ES-I3 (cell line): ENCODE results near the gene AUTS2.

ENCODE experiments used
- H3K36me3 ChIP-seq: 2 replicates; pipeline ENCODE4 v1.6.1; 2013; ENCODE audit warnings: mild to moderate bottlenecking, low read length, control low read depth, moderate library complexity; ENCODE audit not compliant: insufficient read depth
- H3K4me1 ChIP-seq: 2 replicates; pipeline ENCODE4 v1.6.1; 2013; ENCODE audit warnings: mild to moderate bottlenecking, control low read depth, low read length; ENCODE audit not compliant: insufficient read depth
- H3K9ac ChIP-seq: 2 replicates; pipeline ENCODE4 v1.6.1; 2013; ENCODE audit warnings: low read depth, mild to moderate bottlenecking, low read length, moderate library complexity
- H3K9me3 ChIP-seq: 2 replicates; pipeline ENCODE4 v1.6.1; 2013; ENCODE audit warnings: mild to moderate bottlenecking, low read length, moderate library complexity; ENCODE audit not compliant: control insufficient read depth, insufficient read depth

Gene AUTS2

DNA sequence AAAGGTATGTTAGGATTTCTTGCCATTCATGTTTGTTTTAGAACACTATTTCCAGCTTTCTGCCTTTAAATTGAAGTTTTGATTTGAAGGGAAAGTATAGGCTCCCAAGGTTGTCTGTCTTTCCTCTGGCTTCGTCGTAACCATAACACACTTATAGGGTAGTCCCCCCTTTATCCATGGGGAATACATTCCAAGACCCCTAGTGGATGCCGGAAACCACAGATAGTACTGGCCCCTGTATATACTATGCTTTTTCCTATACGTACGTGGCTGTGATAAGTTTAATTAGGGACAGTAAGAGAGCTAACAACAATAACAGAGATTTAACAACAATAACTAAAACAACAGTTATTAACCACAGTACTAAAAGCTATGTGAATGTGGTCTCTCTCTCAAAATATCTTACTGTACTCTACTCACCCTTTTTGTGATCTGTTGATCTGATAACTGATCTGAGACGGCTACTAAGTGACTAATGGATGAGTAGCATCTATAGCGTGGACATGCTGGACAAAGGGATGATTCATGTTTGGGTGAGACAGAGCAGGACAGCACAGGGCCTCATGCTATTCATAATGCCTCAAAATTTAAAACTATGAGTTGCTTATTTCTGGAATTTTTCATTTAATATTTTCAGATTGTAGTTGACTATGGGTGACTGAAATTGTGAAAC lies 273.1 kb downstream of the AUTS2 start:
- Histone ChIP-seq H3K4me1 (no peaks in the 10 kb centered on the region), H3K9me3 (no peaks in the 10 kb centered on the region), H3K9ac (no peak overlapping the region), H3K36me3 (no peaks in the 10 kb centered on the region)

DNA sequence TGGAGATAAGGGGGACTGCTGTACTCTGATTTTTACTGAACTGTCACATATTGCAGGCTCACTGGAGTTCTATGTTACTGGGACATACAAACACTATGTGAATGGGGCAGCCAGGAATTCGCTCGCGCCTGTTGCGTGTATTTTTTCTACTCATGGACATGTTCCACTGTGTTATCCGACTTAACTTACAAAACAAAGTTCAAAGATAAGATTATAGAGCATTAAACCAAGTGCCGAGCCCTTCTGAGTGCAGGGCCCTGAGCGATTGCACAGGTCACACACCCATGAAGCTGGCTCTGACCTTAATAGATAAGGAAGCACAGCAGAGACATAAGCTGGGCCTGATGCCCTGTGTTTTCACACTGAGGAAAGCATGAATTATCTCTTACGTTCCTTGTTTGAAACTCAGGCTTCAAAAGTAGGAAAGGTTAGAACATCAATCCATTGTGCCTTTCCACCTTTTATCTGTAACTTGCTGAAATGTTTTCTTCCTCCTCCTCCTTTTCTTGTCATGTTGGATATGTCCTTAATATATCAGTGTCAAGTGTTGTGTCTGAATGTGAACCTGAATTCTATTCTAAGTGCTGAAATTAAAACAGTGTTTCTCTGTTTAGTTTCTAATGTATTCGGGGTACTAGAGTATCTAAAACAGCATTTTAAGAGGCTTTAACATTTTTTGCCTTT lies 273.8 kb downstream of the AUTS2 start:
- H3K9ac ChIP-seq: no peak overlapping the region
- no peaks in the 10 kb centered on the region for H3K9me3 ChIP-seq

DNA sequence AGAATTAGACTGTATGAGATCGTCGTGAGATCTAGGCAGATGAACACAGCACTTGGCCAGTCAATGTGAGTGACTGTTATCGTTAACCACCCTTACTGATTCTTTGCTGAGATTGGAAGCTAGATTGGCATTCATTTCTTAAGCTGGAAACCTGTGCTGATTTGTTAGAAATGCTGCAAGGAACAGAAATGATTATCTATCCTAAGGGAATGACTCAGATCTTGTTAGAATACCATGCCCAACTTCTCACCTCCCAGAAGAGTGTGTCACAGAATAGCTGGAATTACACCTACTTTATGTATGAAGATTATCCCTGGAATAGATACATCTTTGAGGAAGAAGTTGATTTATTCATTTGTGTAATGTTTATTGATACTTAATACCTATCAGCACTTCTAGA lies 275.2 kb downstream of the AUTS2 start:
- Histone ChIP-seq H3K9ac (no peak overlapping the region), H3K4me1 (no peaks in the 10 kb centered on the region), H3K9me3 (no peaks in the 10 kb centered on the region), H3K36me3 (no peaks in the 10 kb centered on the region)

More for the DNA sequence above, 273.8 kb downstream of the AUTS2 start:
- no peaks in the 10 kb centered on the region for H3K4me1 ChIP-seq
- no peaks in the 10 kb centered on the region for H3K36me3 ChIP-seq

DNA sequence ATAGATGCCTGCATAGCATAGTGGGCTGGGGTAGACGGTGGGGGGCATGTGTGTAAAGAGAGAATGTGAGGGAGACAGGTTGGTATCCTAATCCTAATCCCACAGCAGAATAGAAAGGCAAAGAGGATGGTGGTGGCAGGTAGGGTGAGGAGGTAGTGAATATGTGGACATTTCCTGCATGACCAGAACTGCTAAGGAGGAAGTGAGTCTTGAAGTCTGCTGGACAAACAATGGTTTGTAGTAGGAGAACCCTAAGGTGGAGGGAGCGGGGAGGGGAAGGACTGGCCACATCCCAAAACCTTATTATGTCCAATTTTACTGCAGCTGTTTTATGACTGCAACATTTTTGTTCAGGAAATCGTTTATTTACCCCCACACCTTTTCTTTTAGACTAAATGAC lies 279.7 kb downstream of the AUTS2 start:
- no peak overlapping the region for H3K9ac ChIP-seq
- H3K4me1 ChIP-seq: no peaks in the 10 kb centered on the region
- no peaks in the 10 kb centered on the region for H3K9me3 ChIP-seq
- H3K36me3 ChIP-seq: no peaks in the 10 kb centered on the region

DNA sequence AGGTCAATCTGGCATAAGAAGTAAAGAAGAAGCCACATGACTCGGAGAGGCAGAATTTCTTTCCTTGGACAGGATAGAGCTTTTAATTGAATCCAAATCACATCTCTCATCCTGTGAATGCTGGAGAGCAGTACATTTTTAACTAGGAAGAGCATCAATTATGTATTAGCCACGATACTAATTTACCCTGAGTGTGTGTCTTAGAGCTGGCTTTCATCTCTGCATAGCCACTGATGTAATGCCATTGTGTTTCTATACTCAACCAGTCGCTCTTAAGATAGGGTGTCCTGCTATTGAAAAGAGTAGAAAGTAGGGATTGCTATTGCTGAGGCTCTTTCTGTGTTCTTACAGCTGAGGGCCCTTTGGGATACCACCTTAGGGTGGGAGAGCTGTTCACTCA lies 280.3 kb downstream of the AUTS2 start:
- Histone ChIP-seq H3K36me3 (no peaks in the 10 kb centered on the region), H3K9me3 (no peaks in the 10 kb centered on the region), H3K4me1 (no peaks in the 10 kb centered on the region), H3K9ac (no peak overlapping the region)

DNA sequence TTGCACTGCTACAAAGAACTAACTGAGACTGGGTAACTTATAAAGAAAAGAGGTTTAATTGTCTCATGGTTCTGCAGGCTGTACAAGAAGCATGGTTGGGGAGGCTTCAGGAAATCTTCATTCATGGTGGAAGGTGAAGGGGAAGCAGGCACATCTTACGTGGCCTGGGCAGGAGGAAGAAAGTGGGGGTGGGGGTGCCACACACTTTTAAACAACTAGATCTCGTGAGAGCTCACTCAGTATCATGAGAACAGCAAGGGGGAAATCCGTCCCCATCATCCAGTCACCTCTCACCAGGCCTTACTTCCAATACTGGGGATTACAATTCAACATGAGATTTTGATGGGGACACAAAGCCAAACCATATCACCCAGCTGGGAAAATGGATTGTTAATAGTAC lies 281.7 kb downstream of the AUTS2 start:
- no peaks in the 10 kb centered on the region for H3K36me3 ChIP-seq
- no peak overlapping the region for H3K9ac ChIP-seq
- H3K4me1 ChIP-seq: no peaks in the 10 kb centered on the region
- H3K9me3 ChIP-seq: no peaks in the 10 kb centered on the region

DNA sequence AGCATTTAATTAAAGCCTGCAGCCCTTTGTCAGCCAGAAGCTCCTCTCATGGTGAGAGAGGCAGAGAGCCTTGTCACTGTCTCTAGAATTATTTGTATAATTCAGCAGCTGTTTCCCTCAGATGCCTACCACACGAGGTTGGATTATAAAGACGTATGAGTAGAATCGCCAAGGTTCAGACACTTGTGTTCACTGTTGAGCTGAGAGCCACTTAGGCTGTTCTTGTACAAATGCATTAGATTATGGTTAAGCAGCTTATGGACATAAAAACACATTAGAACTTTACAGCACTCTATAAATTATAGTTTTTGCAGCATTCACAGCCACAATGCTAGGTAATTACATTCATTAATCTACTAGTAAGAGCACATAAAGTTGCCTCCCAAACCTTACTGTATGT lies 282.6 kb downstream of the AUTS2 start:
- no peaks in the 10 kb centered on the region for H3K9me3 ChIP-seq
- no peak overlapping the region for H3K9ac ChIP-seq
- no peaks in the 10 kb centered on the region for H3K4me1 ChIP-seq
- H3K36me3 ChIP-seq: no peaks in the 10 kb centered on the region

DNA sequence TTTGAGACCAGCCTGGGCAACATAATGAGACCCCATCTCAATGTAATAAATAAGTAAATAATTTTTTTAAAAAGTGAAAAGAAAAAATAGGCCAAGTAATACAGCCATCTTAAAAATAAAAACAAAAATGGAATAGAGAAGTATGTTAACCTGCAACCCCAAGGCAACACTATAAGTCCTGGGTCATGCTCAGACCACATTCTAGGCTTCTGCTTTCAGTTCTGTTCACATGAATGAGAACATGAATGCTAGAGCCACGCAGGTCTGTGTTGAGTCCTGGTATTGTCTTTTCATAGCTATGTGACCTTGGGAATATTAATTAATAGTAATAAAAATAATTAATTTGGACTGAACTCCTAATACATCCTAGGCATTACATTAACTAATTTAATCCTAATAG lies 284.0 kb downstream of the AUTS2 start:
- Histone ChIP-seq H3K36me3 (no peaks in the 10 kb centered on the region), H3K9me3 (no peaks in the 10 kb centered on the region), H3K9ac (no peak overlapping the region), H3K4me1 (no peaks in the 10 kb centered on the region)

DNA sequence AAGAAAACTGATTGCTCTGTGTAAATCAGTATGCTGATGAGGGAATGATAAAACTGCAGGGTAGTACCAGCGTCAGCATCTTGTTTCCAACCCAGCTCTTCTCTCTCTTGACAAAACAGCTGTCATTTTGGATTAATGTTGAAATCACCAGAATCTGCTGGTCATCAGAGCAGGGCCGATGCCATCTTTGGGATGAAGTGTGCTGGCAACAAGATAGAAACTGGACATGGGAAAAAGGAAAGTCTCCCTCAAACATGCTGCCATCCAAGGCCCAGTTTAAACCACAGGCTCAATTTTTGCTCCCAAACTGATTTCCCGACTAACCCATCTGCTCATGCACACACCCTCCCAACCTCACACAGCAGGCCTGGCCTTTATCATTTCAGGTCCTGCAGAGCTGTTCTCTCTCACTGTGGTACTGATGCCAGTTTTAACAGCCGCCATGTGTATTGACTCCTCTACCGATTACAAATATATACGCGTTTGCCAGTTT lies 285.2 kb downstream of the AUTS2 start:
- H3K9ac ChIP-seq: no peak overlapping the region
- no peaks in the 10 kb centered on the region for H3K9me3 ChIP-seq
- H3K4me1 ChIP-seq: no peaks in the 10 kb centered on the region
- H3K36me3 ChIP-seq: no peaks in the 10 kb centered on the region

DNA sequence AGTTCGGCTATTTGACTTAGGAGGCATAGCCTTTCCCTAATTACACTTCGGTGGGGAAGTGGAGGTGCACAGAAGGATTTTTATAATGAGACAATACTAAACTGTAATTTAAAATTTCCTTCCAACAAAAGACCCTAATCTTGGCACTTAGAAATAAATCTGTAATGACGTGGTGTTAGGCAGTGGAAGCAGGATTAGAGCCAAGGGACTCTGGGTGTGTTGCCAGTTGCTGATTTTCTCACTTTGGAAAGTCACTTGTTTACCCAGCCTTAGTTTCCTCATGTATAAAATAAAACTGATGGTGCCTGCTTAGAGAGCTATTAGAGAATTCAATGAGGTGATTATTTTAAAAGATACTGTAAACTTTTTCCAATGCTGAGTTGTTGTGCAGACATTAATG lies 287.2 kb downstream of the AUTS2 start:
- no peaks in the 10 kb centered on the region for H3K9me3 ChIP-seq
- no peak overlapping the region for H3K9ac ChIP-seq
- H3K4me1 ChIP-seq: no peaks in the 10 kb centered on the region
- no peaks in the 10 kb centered on the region for H3K36me3 ChIP-seq

DNA sequence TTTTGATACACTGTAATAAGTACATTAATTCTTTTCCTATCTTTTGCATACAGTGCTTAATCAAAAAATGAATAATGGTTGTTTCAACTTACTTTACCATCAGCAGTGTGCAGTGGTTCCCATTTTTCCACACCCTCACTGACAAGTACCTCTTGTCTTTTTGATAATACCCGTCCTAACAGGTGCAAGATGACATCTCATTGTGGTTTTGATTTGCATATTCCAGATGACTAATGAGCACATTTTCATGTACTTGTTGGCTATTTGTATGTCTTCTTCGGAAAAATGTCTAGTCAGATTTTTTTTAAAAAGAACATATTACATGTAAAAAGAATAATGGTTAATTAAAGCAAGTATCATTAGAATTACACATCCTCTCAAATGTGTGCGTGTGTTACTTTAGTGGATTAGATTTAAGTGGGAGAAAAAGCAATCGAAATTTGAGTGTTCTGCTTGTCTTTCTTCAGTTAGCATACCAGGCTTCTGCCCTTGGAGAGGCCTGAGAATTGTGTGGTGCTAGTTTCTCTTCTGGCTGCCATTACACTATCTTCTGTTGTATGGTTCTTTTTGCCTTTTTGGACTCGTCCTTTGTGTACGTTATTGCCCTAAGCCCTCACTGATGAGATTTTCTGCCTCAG lies 291.2 kb downstream of the AUTS2 start:
- Histone ChIP-seq H3K4me1 (peaks cover 7% of the 10 kb centered on the region), H3K9ac (no peak overlapping the region), H3K36me3 (no peaks in the 10 kb centered on the region), H3K9me3 (no peaks in the 10 kb centered on the region)

DNA sequence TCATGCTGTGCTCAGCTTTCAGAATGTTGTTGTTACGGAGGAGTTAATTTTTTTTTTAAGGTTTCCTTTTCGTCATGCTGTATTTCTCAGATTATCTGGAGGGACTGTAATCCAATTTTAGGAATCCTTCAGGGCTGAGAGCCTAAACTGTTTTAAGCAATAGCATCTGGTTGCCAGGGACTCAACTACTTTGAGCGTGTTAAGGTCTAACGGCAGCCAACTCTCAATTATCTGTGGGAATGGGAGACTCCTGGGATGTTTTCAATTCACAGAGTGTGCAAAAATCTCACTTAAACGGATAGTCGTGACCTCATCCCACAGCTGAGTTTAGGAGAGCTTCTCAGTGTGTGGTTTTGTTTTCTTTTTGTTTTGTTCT lies 291.7 kb downstream of the AUTS2 start:
- H3K4me1 ChIP-seq: peaks cover 7% of the 10 kb centered on the region
- no peaks in the 10 kb centered on the region for H3K36me3 ChIP-seq
- H3K9ac ChIP-seq: no peak overlapping the region
- no peaks in the 10 kb centered on the region for H3K9me3 ChIP-seq

DNA sequence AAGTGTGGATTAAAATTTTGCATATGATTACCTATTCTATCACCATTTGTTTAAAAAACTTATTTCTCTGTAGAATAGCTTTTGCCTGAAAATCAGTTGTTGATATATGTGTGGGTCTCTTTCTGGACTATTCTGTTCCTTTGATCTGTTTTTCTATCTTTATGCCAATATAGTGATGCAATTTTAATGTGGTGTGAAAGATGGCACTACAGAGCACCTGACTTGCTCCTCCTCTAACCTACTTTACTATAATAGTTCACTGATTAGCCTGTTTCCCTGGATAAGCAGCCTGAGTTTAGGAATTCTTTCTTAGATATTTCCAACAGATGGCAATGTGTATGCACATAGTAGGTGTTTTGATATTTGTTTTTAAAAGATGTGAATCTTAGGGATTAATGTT lies 294.5 kb downstream of the AUTS2 start:
- no peaks in the 10 kb centered on the region for H3K9me3 ChIP-seq
- peaks cover 7% of the 10 kb centered on the region for H3K4me1 ChIP-seq
- no peak overlapping the region for H3K9ac ChIP-seq
- H3K36me3 ChIP-seq: no peaks in the 10 kb centered on the region

DNA sequence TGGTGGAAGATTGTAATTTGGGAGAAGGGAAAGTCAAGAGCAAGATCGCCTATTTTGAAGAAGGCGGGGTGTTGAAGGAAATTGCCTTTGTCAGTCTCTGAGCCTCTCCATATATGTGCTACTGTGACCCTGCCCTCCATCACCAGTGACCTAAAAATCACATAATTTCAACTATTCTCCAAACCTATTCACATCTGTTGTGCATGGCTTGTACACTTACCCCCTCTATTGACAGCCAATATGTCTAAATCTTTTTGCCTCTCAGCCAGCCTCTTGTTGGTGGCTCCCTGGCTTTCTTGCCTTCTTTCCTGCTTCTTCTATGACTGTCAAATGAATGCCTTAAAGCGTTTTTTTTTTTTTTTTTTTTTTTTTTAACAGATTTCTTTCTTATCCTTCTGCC lies 295.6 kb downstream of the AUTS2 start:
- no peaks in the 10 kb centered on the region for H3K9me3 ChIP-seq
- no peak overlapping the region for H3K9ac ChIP-seq
- peaks cover 7% of the 10 kb centered on the region for H3K4me1 ChIP-seq
- H3K36me3 ChIP-seq: no peaks in the 10 kb centered on the region

DNA sequence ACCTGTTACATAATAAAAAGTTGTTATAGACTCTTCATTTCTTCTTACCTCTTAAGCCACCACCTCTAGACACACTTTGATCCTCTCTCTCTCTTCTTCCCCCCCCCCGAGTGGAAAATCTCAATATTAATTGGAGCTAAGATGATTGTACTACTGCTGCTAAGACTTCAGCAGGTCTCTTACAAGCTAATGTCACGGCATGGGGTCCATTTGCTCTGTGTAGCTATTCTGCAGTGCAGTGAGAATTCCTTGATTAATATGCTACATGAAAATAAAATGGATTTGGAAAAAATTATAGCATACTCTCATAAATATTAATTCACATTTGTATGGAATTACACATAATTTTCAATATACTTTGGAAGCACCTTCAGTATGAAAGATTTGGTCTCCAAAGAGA lies 297.2 kb downstream of the AUTS2 start:
- Histone ChIP-seq H3K9ac (no peak overlapping the region), H3K9me3 (no peaks in the 10 kb centered on the region), H3K4me1 (peaks cover 7% of the 10 kb centered on the region), H3K36me3 (no peaks in the 10 kb centered on the region)
